ENCODE results near the gene SMIM35. TPM values are rescaled to one million over a fixed set of nuclear protein-coding genes. Genes with fewer than 3 reads are reported as not detected.
"Not testable (repeated sequence)": the region's sequence is repeated elsewhere in the genome, so short reads cannot be mapped to it uniquely, and the experiment has no call there.

The SMIM35 gene
- total RNA-seq, 1 donor from 2014 or later = not detected

- DNase-seq = no peak
Observed at GRCh38 chr11:118027694-118028093, 59.1 kb downstream of the SMIM35 start.

GRCh38 chr11:118021146-118021545, 65.6 kb downstream of the SMIM35 start:
- DNase-seq = no peak

DNA sequence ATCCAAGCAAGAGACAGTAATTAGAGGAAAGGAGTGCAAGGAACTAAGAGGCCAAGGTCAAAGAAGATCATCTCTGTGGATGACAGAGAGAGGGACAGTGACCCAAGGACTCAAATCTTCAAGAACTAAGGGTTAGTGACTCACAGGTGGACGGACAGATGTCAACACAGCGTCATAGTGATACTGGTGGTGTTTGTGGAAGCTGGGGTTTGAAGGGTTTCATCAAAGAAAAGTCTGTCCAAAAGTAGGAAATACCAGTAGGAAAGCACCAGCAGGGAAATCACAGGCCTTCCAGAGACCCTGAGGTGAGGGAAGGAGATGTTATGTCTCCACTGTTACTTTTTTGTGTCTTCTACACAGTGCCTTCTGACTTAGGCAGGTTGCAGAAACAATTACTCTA, 68.4 kb downstream of the SMIM35 start:
- DNase-seq = no peak

- no peak for DNase-seq
Observed at GRCh38 chr11:118017631-118018315, 69.0 kb downstream of the SMIM35 start.

DNA sequence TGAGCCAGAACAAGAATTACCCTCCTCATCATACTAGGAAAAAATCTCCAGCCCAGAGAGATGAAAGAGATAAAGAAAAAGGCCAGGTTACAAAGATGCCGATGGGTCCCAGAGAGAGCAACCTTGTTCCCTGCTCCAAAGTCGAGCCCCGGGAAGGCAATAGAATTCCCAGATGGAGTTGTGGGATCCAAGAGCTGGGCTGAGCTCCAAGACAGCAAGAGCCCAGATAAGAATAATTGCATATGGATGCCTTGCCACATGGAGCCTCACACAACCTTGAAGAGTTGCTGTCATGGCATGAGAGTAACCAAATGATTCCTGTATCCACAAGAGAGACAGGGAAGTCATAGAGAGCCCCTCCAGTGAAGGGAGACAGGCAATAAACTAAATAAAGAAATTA, 69.7 kb downstream of the SMIM35 start:
- no peak for DNase-seq

DNA sequence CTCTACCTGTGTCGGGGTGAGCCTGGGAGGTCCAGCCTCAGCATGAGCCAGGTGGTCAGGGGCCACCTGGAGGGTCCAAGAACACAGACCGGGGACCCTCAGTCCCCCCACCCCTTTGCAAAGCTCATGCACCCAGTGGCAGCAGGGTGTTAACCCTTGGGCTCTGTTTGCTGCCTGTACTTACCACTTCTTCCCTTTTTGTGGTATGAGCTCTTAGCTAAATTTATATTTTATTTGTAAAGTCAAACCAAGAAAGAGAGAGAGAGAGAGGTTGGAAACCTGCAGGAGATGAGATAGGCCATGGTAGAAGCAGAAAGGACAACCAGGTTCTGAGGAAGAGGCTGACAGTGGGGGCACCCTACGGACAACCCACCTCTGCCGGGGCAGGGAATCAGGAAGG, 70.7 kb downstream of the SMIM35 start:
- no peak for DNase-seq

- DNase-seq = no peak
Observed at GRCh38 chr11:118015385-118015841, 71.3 kb downstream of the SMIM35 start.

- no peak for DNase-seq
Observed at GRCh38 chr11:118014022-118014421, 72.7 kb downstream of the SMIM35 start.

GRCh38 chr11:118012083-118012669, 74.6 kb downstream of the SMIM35 start:
- no peak for DNase-seq

GRCh38 chr11:118010738-118011461, 75.9 kb downstream of the SMIM35 start:
- DNase-seq = peak; percentile 19

DNA sequence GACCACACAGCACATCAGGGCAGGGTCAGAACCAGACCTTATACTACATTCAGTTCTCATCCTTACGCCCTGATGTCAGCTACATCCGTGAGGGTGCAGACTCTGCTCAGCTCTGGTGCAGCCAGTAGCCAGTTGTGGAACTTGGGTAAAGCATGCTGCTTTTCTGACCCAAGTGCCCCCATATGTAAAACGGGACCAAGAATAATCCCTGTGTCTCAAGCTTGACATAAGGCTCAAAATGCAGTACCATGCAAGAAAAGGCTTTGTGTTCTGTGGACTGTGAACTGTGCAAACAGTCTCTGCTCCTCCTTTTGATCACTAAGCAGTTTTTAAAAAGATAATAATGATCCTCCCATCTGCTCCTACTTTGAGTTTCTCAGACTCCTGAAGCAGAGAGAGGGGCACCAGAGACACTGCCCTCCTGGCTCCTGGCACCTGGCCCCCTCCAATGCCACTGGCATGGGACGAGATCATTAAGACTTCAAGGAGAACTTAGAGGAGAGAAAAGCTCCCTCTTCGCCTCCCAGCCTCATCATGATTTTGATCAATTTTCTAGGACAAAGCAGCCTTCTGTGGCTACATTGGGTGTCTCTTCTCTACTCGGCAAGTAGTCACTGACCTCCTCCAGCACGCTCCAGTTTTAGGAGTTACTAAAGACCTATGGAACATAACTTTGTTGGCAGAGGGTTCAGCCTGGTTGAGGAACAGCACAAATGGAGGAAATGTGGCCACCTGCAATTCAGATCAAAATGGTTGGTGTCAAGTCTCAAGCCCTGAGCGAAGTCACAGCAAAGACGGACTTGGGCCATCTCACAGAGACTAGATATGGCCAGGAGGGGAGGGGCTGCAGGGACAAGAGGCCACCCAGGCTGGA, 76.7 kb downstream of the SMIM35 start:
- no peak for DNase-seq

GRCh38 chr11:118008271-118008911, 78.4 kb downstream of the SMIM35 start:
- DNase-seq = no peak

GRCh38 chr11:118007563-118008270, 79.0 kb downstream of the SMIM35 start:
- DNase-seq = not testable (repeated sequence)

- no peak for DNase-seq
Observed at GRCh38 chr11:118007040-118007439, 79.7 kb downstream of the SMIM35 start.

DNA sequence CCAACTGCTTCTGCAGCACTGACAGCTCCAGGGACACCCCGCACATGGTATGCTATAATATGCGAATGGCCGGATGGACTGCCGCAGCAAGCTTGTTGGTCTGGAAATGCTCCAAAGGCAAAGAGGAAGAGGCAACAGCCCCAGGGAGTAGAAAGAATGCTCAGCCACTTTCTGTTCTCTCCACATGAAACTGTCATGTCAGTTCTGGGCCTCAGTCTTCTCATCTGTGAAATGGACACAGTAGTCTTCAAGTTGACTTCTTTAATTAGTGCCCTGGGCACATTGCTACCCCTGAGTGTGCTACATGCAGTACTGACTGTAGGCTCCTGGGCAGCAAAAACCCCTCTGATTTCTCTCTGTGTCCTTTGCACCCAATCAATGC, 80.6 kb downstream of the SMIM35 start:
- no peak for DNase-seq

DNA sequence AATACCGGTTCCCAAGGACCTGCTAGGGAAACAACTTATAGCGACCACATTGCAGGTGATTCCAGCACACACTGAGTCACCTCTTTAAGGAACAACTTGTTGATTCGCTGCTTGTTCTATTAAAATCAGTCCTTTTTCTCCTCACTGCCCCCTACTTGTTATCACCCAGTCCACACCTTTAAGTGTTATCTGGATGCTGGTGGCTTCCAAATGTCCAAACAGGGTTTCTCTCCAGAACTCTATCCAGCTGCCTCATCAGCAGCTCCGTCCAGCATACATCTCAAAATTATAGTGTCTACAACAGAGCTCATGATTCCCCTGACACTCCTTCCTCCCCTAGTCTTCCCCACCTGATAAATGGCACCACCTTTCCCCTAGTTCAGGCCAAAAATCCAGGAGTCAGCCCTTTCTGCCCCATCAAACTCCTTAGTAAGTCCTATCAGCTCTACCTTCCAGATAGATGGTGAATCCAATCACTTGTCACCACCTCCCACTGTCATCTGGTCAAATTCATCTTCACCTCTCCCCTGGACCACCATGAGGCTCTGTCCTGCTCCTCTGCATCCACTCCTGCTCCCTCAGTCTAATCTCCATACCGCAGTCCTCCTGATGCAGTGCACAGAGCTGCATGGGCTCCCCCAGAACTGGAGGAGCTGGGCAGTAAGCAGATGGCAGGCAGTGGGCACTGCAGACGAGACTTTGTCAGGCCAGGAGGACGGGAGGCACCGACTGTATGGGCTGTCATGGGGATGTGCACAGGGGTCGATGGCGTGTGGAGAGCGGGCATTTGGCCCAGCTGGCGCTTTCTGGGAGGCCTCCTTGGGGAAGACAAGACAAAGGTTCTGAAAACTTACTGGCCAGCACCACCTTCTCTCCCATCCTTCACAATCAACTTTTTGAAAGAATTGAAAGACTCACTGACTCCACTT, 81.3 kb downstream of the SMIM35 start:
- DNase-seq = no peak

- DNase-seq = no peak
Observed at GRCh38 chr11:118004543-118005223, 82.1 kb downstream of the SMIM35 start.

DNA sequence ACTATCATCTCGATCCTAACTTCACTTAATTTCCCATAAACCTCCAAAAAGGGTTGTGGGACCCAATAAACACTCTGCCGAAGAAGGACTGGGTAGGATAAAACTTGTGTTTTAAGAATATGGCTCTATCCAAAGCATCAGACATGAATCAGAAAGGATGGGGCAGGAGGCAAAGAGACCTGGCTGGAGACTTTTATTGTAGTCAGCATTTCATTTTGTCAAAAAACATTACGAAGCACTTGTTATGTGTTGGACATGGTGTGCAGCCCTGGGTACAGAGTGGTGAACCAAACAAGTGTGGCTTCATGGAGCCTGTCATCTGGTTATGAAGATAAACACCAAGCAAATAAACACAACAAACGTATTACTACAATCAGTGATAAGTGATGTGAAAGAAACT, 83.3 kb downstream of the SMIM35 start:
- no peak for DNase-seq
